Psoas muscle (tissue), 8 donors: ENCODE data around the gene NOC2L. TPM values are rescaled to one million over a fixed set of nuclear protein-coding genes. Genes with fewer than 3 reads are reported as not detected.
A peak's percentile ranks its signal among the peaks of the same experiment; 100 is the strongest.

Source experiments
- ATAC-seq, 4 donors: fragments of 200-7000 bp; cut with Tn5 transposase; one replicate each; pipeline ENCODE4 v1.9.1; 2020; ENCODE audit warnings: moderate library complexity in 3 of 4, mild to moderate bottlenecking in 2 of 4
- DNase-seq, 2 donors: peaks; one replicate each; pipeline ENCODE4 v3.0.0-alpha.2; 2020
- H3K27ac ChIP-seq: fragments of 200-600 bp; one replicate; pipeline ENCODE4 v1.8.0; 2022
- H3K27me3 ChIP-seq, 3 donors: fragments of 200-600 bp in 1 of 3; one replicate each; pipeline versions ENCODE4 v1.6.1 to v1.8.0; 2013 to 2022; ENCODE audit warnings: low read length in 2 of 3, mild to moderate bottlenecking in 2 of 3, moderate library complexity in 1 of 3; ENCODE audit not compliant: insufficient read depth in 3 of 3
- H3K36me3 ChIP-seq, 2 donors: fragments of 200-600 bp in 1 of 2; one replicate each; pipeline versions ENCODE4 v1.6.1 to v1.8.0; 2013 to 2022; ENCODE audit warnings: low read depth in 1 of 2, mild to moderate bottlenecking in 1 of 2, moderate library complexity in 1 of 2; ENCODE audit not compliant: insufficient read depth in 1 of 2
- H3K4me1 ChIP-seq: fragments of 200-600 bp; one replicate; pipeline ENCODE4 v1.8.0; 2022
- H3K4me3 ChIP-seq: fragments of 200-600 bp; one replicate; pipeline ENCODE4 v1.8.0; 2022; ENCODE audit warnings: mild to moderate bottlenecking
- H3K9me3 ChIP-seq: fragments of 200-600 bp; one replicate; pipeline ENCODE4 v1.8.0; 2022
- WGBS, 3 donors: extraction: QIAGEN DNeasy Blood & Tissue Kit; methylation state at CpG; one replicate each; pipeline versions ENCODE4 v1.1.6 to v1.1.7; 2013; 5-methylcytosine and 5-hydroxymethylcytosine counted together
- intact Hi-C, 2 donors: fragments of 100-400 bp; cut with DNase I; formaldehyde crosslinking; loops; one replicate each; pipeline versions ENCODE4 v1.11.0 to v1.14.2; 2022
- polyA plus RNA-seq, 3 donors: library from polyadenylated mRNA; stranded (reverse); fragments of 200-250 nt; gene quantifications; one replicate each; pipeline ENCODE4 v1.2.3, GENCODE V29; 2013
- total RNA-seq, 4 donors: library from RNA; stranded (reverse); fragmentation: NEBNext Ultra II Directional in 2 of 4; extraction: Animal tissue kit (Norgen Biotek cat#: 25700) in 2 of 4; gene quantifications; one replicate each; pipeline versions ENCODE4 v1.2.1 to v1.2.4, GENCODE V29; 2021 to 2023
- TF ChIP-seq, protein P1 (sequence below): fragments of 200-600 bp; IDR thresholded peaks from one replicate; pipeline ENCODE4 v1.8.0; 2022; ENCODE audit warnings: antibody characterized with exemption
- donor health status: healthy with polysubstance abuse.
- donor health status: DM: no; HTN: no; CAD: no; lungs with moderate emphysema.
- donor health status: Bipolar disorder and iron deficiency.
- donor health status: healthy.
- donor health status: DM: yes; HTN: yes; CAD: no.
- donor health status: DM: no; HTN: no; CAD: no.
- donor health status: DM: no; HTN: no; CAD: no.
- donor health status: DM: yes; HTN: yes; CAD: no.

The NOC2L gene
- total and polyA plus RNA-seq, 7 donors, result 61.4 to 106 (median 85.3) TPM

DNA sequence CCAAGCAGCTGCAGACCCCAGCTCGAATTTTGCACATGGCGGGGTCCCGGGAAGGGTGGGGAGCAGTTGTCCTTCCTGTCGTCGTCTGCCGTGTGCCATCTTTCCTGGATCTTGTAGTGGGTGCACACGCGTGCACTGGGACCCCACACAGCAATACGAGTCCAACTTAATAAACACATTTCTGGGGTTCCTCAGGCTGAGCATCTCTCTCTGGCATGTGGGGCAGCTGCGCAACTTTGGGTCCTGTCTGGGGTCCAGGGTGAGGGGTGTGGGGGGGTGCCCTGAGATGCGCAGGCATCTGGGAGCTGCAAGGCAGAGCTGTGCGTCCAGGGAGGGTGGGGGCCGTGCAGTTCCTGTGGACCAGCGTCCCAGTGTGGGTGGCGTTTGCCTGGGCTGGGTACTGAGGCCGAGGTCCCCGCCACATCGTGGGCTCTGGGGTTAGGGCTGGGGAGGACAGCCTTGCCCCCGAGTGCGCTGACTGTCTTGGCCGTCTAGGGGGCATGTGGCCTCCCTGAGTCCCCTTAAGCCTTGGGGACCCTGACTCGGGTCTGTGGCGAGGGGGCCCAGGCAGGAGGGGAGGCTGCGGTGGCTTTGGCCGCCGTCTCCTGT lies 6.6 kb upstream of the NOC2L start:
- intact Hi-C loops, result no loop called here
- Histone ChIP-seq H3K27ac (no peak overlapping the region), H3K4me1 (peaks cover 21% of the 10 kb centered on the region), H3K36me3 (peaks cover 0 to 12% of the 10 kb centered on the region in 2 donors), H3K9me3 (no peaks in the 10 kb centered on the region), H3K4me3 (peak overlapping the region; percentile 73), H3K27me3 (peaks cover 0 to 34% (median 5%) of the 10 kb centered on the region in 3 donors)
- WGBS, 3 donors, result 81 to 84% (median 82%) methylated on average over 26 of the region's 26 CpGs
- DNase-seq (peak in 1 of 2 donors; percentile 46), ATAC-seq (no peak)
- TF ChIP-seq, protein P1, sequence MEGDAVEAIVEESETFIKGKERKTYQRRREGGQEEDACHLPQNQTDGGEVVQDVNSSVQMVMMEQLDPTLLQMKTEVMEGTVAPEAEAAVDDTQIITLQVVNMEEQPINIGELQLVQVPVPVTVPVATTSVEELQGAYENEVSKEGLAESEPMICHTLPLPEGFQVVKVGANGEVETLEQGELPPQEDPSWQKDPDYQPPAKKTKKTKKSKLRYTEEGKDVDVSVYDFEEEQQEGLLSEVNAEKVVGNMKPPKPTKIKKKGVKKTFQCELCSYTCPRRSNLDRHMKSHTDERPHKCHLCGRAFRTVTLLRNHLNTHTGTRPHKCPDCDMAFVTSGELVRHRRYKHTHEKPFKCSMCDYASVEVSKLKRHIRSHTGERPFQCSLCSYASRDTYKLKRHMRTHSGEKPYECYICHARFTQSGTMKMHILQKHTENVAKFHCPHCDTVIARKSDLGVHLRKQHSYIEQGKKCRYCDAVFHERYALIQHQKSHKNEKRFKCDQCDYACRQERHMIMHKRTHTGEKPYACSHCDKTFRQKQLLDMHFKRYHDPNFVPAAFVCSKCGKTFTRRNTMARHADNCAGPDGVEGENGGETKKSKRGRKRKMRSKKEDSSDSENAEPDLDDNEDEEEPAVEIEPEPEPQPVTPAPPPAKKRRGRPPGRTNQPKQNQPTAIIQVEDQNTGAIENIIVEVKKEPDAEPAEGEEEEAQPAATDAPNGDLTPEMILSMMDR, result no peak

DNA sequence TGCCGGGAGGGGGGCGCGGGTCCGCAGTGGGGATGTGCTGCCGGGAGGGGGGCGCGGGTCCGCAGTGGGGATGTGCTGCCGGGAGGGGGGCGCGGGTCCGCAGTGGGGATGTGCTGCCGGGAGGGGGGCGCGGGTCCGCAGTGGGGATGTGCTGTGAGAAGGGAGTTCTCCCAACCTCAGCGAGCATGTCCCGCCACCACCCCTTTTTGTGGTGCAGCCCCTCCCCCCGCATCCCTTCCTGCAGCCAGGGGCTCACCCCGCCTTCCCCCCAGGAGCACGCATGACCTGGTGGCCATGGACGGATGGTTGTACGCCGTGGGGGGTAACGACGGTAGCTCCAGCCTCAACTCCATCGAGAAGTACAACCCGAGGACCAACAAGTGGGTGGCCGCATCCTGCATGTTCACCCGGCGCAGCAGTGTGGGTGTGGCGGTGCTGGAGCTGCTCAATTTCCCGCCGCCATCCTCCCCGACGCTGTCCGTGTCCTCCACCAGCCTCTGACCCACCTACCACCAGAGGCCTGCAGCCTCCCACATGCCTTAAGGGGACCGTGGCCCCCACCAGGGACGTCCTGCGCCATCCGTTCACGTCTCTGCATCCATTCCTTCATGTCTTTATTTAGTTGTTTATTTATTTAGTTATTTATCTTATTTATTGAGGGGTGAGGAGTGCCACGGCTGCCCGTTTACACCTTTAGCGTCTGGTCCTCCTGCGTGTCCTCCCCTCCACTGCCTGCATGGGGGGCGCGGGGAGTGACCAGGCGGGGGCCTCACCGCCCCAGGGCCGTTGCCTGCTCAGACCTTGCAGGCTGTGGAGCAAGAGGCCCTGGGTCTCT lies 5.9 kb upstream of the NOC2L start:
- Histone ChIP-seq H3K27me3 (peaks cover 0 to 27% (median 5%) of the 10 kb centered on the region in 3 donors), H3K4me3 (no peak overlapping the region), H3K36me3 (peaks cover 0 to 12% of the 10 kb centered on the region in 2 donors), H3K9me3 (no peaks in the 10 kb centered on the region), H3K4me1 (peaks cover 21% of the 10 kb centered on the region), H3K27ac (no peak overlapping the region)
- 90 to 92% (median 91%) methylated on average over 27 to 39 of the region's 51 CpGs for WGBS, 3 donors
- no peak for ATAC-seq
- DNase-seq, result peak in 1 of 2 donors; percentile 53
- TF ChIP-seq, protein P1, result no peak
- intact Hi-C loops, result no loop called here

DNA sequence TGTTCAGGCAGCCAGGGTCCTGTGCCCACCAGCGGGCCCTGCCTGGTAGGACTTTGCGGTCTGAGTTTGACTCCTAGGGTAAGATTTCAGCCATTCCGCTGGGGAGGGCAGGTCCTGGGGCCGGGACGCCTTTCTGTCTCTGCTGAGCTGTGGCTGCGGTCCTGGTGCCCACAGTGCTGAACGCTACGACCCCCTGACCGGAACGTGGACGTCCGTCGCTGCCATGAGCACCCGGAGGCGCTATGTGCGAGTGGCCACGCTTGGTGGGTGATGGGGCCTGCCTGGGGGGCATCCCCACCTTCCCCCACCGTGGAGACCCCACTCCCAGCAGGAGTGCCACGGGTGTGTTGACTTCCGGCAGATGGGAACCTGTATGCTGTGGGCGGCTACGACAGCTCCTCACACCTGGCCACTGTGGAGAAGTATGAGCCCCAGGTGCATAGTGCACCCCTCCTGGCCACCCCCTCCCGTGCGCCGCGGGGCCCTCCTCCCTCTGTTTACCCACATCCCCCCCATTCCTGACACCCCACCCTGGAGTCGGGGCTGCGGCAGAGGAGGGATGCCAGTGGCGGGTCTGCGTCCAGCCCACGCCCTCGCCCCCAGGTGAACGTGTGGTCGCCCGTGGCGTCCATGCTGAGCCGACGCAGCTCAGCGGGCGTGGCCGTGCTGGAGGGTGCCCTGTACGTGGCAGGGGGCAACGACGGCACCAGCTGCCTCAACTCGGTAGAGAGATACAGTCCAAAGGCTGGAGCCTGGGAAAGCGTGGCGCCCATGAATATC lies 4.9 kb upstream of the NOC2L start:
- H3K27me3 ChIP-seq, result peaks cover 0 to 27% (median 5%) of the 10 kb centered on the region in 3 donors
- peaks cover 0 to 12% of the 10 kb centered on the region in 2 donors for H3K36me3 ChIP-seq
- H3K27ac ChIP-seq, result no peak overlapping the region
- peaks cover 21% of the 10 kb centered on the region for H3K4me1 ChIP-seq
- no peaks in the 10 kb centered on the region for H3K9me3 ChIP-seq
- no peak overlapping the region for H3K4me3 ChIP-seq
- intact Hi-C loops, result no loop called here
- DNase-seq (no peak), ATAC-seq (no peak)
- 89 to 93% (median 91%) methylated on average over 38 to 47 of the region's 47 CpGs for WGBS, 3 donors
- TF ChIP-seq, protein P1, result no peak

DNA sequence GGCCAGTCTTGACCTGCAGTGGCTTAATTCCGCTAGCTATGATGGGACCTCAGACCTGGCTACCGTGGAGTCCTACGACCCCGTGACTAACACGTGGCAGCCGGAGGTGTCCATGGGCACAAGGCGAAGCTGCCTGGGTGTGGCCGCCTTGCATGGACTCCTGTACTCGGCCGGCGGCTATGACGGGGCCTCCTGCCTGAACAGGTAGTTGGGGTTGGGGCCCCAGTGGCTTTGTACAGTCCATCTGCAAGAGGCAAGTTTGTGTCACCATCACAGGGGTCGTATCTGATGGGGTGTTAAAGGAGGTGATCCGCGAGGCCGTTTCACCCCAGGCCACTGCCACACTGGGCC lies 4.2 kb upstream of the NOC2L start:
- Histone ChIP-seq H3K27me3 (peaks cover 0 to 22% (median 3%) of the 10 kb centered on the region in 3 donors), H3K36me3 (peaks cover 0 to 12% of the 10 kb centered on the region in 2 donors), H3K9me3 (no peaks in the 10 kb centered on the region), H3K27ac (no peak overlapping the region), H3K4me3 (no peak overlapping the region), H3K4me1 (peaks cover 23% of the 10 kb centered on the region)
- WGBS, 3 donors, result 87 to 91% (median 90%) methylated on average over 16 of the region's 16 CpGs
- intact Hi-C loops, result no loop called here
- no peak for DNase-seq
- ATAC-seq, result no peak
- TF ChIP-seq, protein P1, result no peak
